Left renal pelvis (tissue), 4 donors: ENCODE data around the gene HAAO. TPM values are rescaled to one million over a fixed set of nuclear protein-coding genes. Genes with fewer than 3 reads are reported as not detected.

ENCODE experiments used
- polyA plus RNA-seq, 4 donors: library from polyadenylated mRNA; unstranded; fragments of 120-200 nt; gene quantifications; one replicate each; pipeline ENCODE4 v1.2.1, GENCODE V29; 2013; ENCODE audit not compliant: insufficient read length in 4 of 4

The HAAO gene
- polyA plus RNA-seq, 4 donors, result 25.2 to 54.8 (median 32.9) TPM

Other genes with a start within 250 kb of the HAAO start
- gene MTA3, start 224.0 kb downstream of the HAAO start, polyA plus RNA-seq, result 10 to 100 TPM; 65.6 to 79.2 (median 71.2) TPM
- 10 to 100 TPM in 1 of 4 donors, 1 to 10 TPM in 3; 5.6 to 11.8 (median 6.4) TPM for gene OXER1, start 28.4 kb downstream of the HAAO start, polyA plus RNA-seq